Measurements from ENCODE around the gene ZNF516.

Gene ZNF516

GRCh38 chr18:76349067-76349715, 145.9 kb downstream of the ZNF516 start:
- no peaks in the 10 kb centered on the region for H3K4me1 ChIP-seq (ENCODE audit: control insufficient read depth, low read depth, low read length)
- no peak overlapping the region for H4K8ac ChIP-seq (ENCODE audit: low read depth, low read length)
- H3K4me2 ChIP-seq (ENCODE audit: low read length), result no peak overlapping the region
- no peak overlapping the region for H2AK5ac ChIP-seq (ENCODE audit: low read length)
- H3K36me3 ChIP-seq (ENCODE audit: control insufficient read depth, insufficient read depth, low read length), result no peaks in the 10 kb centered on the region
- no peaks in the 10 kb centered on the region for H3K79me2 ChIP-seq (ENCODE audit: control insufficient read depth, insufficient read depth, low read length)
- H3K9ac ChIP-seq (ENCODE audit: low read length), result no peak overlapping the region
- H3K56ac ChIP-seq (ENCODE audit: low read length), result no peak overlapping the region
- no peak overlapping the region for H3K18ac ChIP-seq (ENCODE audit: low read length)
- no peaks in the 10 kb centered on the region for H3K79me1 ChIP-seq (ENCODE audit: low read length)
- peak; percentile 84 for DNase-seq
- no peak overlapping the region for H2BK15ac ChIP-seq (replicated peaks; ENCODE audit: low read depth)
- no peak overlapping the region for H2BK120ac ChIP-seq (ENCODE audit: low read depth, low read length)
- no peak overlapping the region for H3K4me3 ChIP-seq (ENCODE audit: low read length)
- no peak overlapping the region for H3K27ac ChIP-seq (ENCODE audit: low read depth, low read length)
- H2BK5ac ChIP-seq (ENCODE audit: low read length), result no peak overlapping the region
- no peaks in the 10 kb centered on the region for H3K27me3 ChIP-seq (ENCODE audit: insufficient read depth, low read length, poor library complexity)
- H4K5ac ChIP-seq (ENCODE audit: low read length), result no peak overlapping the region
- no CpG with 5 or more reads among the region's 29 CpGs for WGBS (ENCODE audit: extremely low coverage, insufficient coverage, low lambda C conversion rate)
- no peak overlapping the region for H3K23ac ChIP-seq (ENCODE audit: low read length)
- no peak overlapping the region for H3K4ac ChIP-seq (ENCODE audit: low read depth, low read length)

- Histone ChIP-seq H3K27me3 (ENCODE audit: insufficient read depth, low read length, poor library complexity) (no peaks in the 10 kb centered on the region), H3K27ac (ENCODE audit: low read depth, low read length) (no peak overlapping the region), H3K79me2 (ENCODE audit: control insufficient read depth, insufficient read depth, low read length) (no peaks in the 10 kb centered on the region), H3K9ac (ENCODE audit: low read length) (no peak overlapping the region), H2BK5ac (ENCODE audit: low read length) (no peak overlapping the region), H4K5ac (ENCODE audit: low read length) (no peak overlapping the region), H2AK5ac (ENCODE audit: low read length) (no peak overlapping the region), H3K79me1 (ENCODE audit: low read length) (no peaks in the 10 kb centered on the region), H3K23ac (ENCODE audit: low read length) (no peak overlapping the region), H3K56ac (ENCODE audit: low read length) (no peak overlapping the region), H3K36me3 (ENCODE audit: control insufficient read depth, insufficient read depth, low read length) (no peaks in the 10 kb centered on the region), H3K4ac (ENCODE audit: low read depth, low read length) (no peak overlapping the region), H2BK15ac (replicated peaks; ENCODE audit: low read depth) (no peak overlapping the region), H4K8ac (ENCODE audit: low read depth, low read length) (no peak overlapping the region), H3K18ac (ENCODE audit: low read length) (no peak overlapping the region), H3K4me1 (ENCODE audit: control insufficient read depth, low read depth, low read length) (no peaks in the 10 kb centered on the region), H2BK120ac (ENCODE audit: low read depth, low read length) (no peak overlapping the region), H3K4me2 (ENCODE audit: low read length) (no peak overlapping the region), H3K4me3 (ENCODE audit: low read length) (no peak overlapping the region)
- peak; percentile 16 for DNase-seq
- WGBS (ENCODE audit: extremely low coverage, insufficient coverage, low lambda C conversion rate), result no CpG with 5 or more reads among the region's 27 CpGs
Observed at GRCh38 chr18:76348267-76349066, 146.6 kb downstream of the ZNF516 start.

GRCh38 chr18:76347341-76347740, 147.7 kb downstream of the ZNF516 start:
- no peaks in the 10 kb centered on the region for H3K4me1 ChIP-seq (ENCODE audit: control insufficient read depth, low read depth, low read length)

GRCh38 chr18:76346490-76347130, 148.4 kb downstream of the ZNF516 start:
- H2AK5ac ChIP-seq (ENCODE audit: low read length), result no peak overlapping the region
- no peaks in the 10 kb centered on the region for H3K36me3 ChIP-seq (ENCODE audit: control insufficient read depth, insufficient read depth, low read length)
- no CpG with 5 or more reads among the region's 29 CpGs for WGBS (ENCODE audit: extremely low coverage, insufficient coverage, low lambda C conversion rate)
- H3K4me3 ChIP-seq (ENCODE audit: low read length), result no peak overlapping the region
- no peak overlapping the region for H3K4me2 ChIP-seq (ENCODE audit: low read length)
- DNase-seq, result no peak
- H2BK5ac ChIP-seq (ENCODE audit: low read length), result no peak overlapping the region
- H3K9ac ChIP-seq (ENCODE audit: low read length), result no peak overlapping the region
- H3K4ac ChIP-seq (ENCODE audit: low read depth, low read length), result no peak overlapping the region
- H3K27ac ChIP-seq (ENCODE audit: low read depth, low read length), result no peak overlapping the region
- H3K56ac ChIP-seq (ENCODE audit: low read length), result no peak overlapping the region
- no peaks in the 10 kb centered on the region for H3K27me3 ChIP-seq (ENCODE audit: insufficient read depth, low read length, poor library complexity)
- no peak overlapping the region for H4K8ac ChIP-seq (ENCODE audit: low read depth, low read length)
- H2BK15ac ChIP-seq (replicated peaks; ENCODE audit: low read depth), result no peak overlapping the region
- H3K4me1 ChIP-seq (ENCODE audit: control insufficient read depth, low read depth, low read length), result no peaks in the 10 kb centered on the region
- no peak overlapping the region for H3K18ac ChIP-seq (ENCODE audit: low read length)
- H3K79me2 ChIP-seq (ENCODE audit: control insufficient read depth, insufficient read depth, low read length), result no peaks in the 10 kb centered on the region
- H4K5ac ChIP-seq (ENCODE audit: low read length), result no peak overlapping the region
- H3K23ac ChIP-seq (ENCODE audit: low read length), result no peak overlapping the region
- H2BK120ac ChIP-seq (ENCODE audit: low read depth, low read length), result no peak overlapping the region
- no peaks in the 10 kb centered on the region for H3K79me1 ChIP-seq (ENCODE audit: low read length)

More at GRCh38 chr18:76347341-76347740, 147.7 kb downstream of the ZNF516 start:
- Histone ChIP-seq H3K27ac (ENCODE audit: low read depth, low read length) (no peak overlapping the region), H4K5ac (ENCODE audit: low read length) (no peak overlapping the region), H3K79me2 (ENCODE audit: control insufficient read depth, insufficient read depth, low read length) (no peaks in the 10 kb centered on the region), H3K4me3 (ENCODE audit: low read length) (no peak overlapping the region), H3K27me3 (ENCODE audit: insufficient read depth, low read length, poor library complexity) (no peaks in the 10 kb centered on the region), H3K4me2 (ENCODE audit: low read length) (no peak overlapping the region), H2BK120ac (ENCODE audit: low read depth, low read length) (no peak overlapping the region), H3K18ac (ENCODE audit: low read length) (no peak overlapping the region), H3K4ac (ENCODE audit: low read depth, low read length) (no peak overlapping the region), H2BK5ac (ENCODE audit: low read length) (no peak overlapping the region), H3K23ac (ENCODE audit: low read length) (no peak overlapping the region), H3K9ac (ENCODE audit: low read length) (no peak overlapping the region), H2AK5ac (ENCODE audit: low read length) (no peak overlapping the region), H4K8ac (ENCODE audit: low read depth, low read length) (no peak overlapping the region), H3K36me3 (ENCODE audit: control insufficient read depth, insufficient read depth, low read length) (no peaks in the 10 kb centered on the region), H3K79me1 (ENCODE audit: low read length) (no peaks in the 10 kb centered on the region), H3K56ac (ENCODE audit: low read length) (no peak overlapping the region), H2BK15ac (replicated peaks; ENCODE audit: low read depth) (no peak overlapping the region)
- no CpG with 5 or more reads among the region's 7 CpGs for WGBS (ENCODE audit: extremely low coverage, insufficient coverage, low lambda C conversion rate)
- DNase-seq, result no peak

- H3K27me3 ChIP-seq (ENCODE audit: insufficient read depth, low read length, poor library complexity), result no peaks in the 10 kb centered on the region
- H3K4me3 ChIP-seq (ENCODE audit: low read length), result no peak overlapping the region
- no peak overlapping the region for H3K27ac ChIP-seq (ENCODE audit: low read depth, low read length)
- no peak overlapping the region for H4K5ac ChIP-seq (ENCODE audit: low read length)
- DNase-seq, result no peak
- no peak overlapping the region for H2BK5ac ChIP-seq (ENCODE audit: low read length)
- no peaks in the 10 kb centered on the region for H3K36me3 ChIP-seq (ENCODE audit: control insufficient read depth, insufficient read depth, low read length)
- no peak overlapping the region for H3K4ac ChIP-seq (ENCODE audit: low read depth, low read length)
- H3K79me2 ChIP-seq (ENCODE audit: control insufficient read depth, insufficient read depth, low read length), result no peaks in the 10 kb centered on the region
- H3K56ac ChIP-seq (ENCODE audit: low read length), result no peak overlapping the region
- no peak overlapping the region for H3K9ac ChIP-seq (ENCODE audit: low read length)
- no CpG with 5 or more reads among the region's 4 CpGs for WGBS (ENCODE audit: extremely low coverage, insufficient coverage, low lambda C conversion rate)
- no peak overlapping the region for H3K4me2 ChIP-seq (ENCODE audit: low read length)
- H3K4me1 ChIP-seq (ENCODE audit: control insufficient read depth, low read depth, low read length), result no peaks in the 10 kb centered on the region
- no peak overlapping the region for H4K8ac ChIP-seq (ENCODE audit: low read depth, low read length)
- H2AK5ac ChIP-seq (ENCODE audit: low read length), result no peak overlapping the region
- no peak overlapping the region for H2BK15ac ChIP-seq (replicated peaks; ENCODE audit: low read depth)
- H3K23ac ChIP-seq (ENCODE audit: low read length), result no peak overlapping the region
- H3K18ac ChIP-seq (ENCODE audit: low read length), result no peak overlapping the region
- H2BK120ac ChIP-seq (ENCODE audit: low read depth, low read length), result no peak overlapping the region
- H3K79me1 ChIP-seq (ENCODE audit: low read length), result no peaks in the 10 kb centered on the region
Observed at GRCh38 chr18:76345901-76346300, 149.1 kb downstream of the ZNF516 start.

Measured in mesendoderm (in vitro differentiated cells).